Measurements from ENCODE around the gene CCR5AS.

CCR5AS gene

GRCh38 chr3:46399098-46399497, 7.8 kb downstream of the CCR5AS start:
- Histone ChIP-seq H3K27me3 (ENCODE audit: insufficient read depth, low read length) (no peaks in the 10 kb centered on the region), H3K27ac (ENCODE audit: insufficient read length, low read depth, low read length) (no peak overlapping the region), H3K4me2 (ENCODE audit: insufficient read depth, insufficient read length, low read length) (no peak overlapping the region), H2AFZ (ENCODE audit: low read length) (no peak overlapping the region), H3K79me2 (ENCODE audit: insufficient read depth, low read length) (no peaks in the 10 kb centered on the region), H3K79me1 (ENCODE audit: insufficient read depth, low read depth, low read length, poor library complexity, severe bottlenecking) (no peaks in the 10 kb centered on the region), H4K20me1 (ENCODE audit: control insufficient read depth, insufficient read depth, insufficient read length) (no peaks in the 10 kb centered on the region), H4K8ac (replicated peaks; ENCODE audit: insufficient read length, low read depth, low read length) (no peak overlapping the region), H3K23ac (ENCODE audit: insufficient read length, low read depth, low read length) (no peak overlapping the region), H4K5ac (ENCODE audit: insufficient read length, low read depth, low read length) (no peak overlapping the region), H3K23me2 (ENCODE audit: insufficient read length, low read depth, low read length, poor library complexity, severe bottlenecking) (no peaks in the 10 kb centered on the region), H3K4ac (ENCODE audit: low read depth, low read length) (no peak overlapping the region), H2BK20ac (ENCODE audit: low read depth, low read length, poor library complexity, severe bottlenecking) (no peak overlapping the region), H2BK15ac (ENCODE audit: low read depth, low read length) (no peak overlapping the region), H2AK5ac (ENCODE audit: insufficient read length, low read length) (no peak overlapping the region), H2BK5ac (ENCODE audit: insufficient read length, low read length) (no peak overlapping the region), H3K14ac (ENCODE audit: insufficient read depth, low read length) (no peak overlapping the region), H3K9me3 (ENCODE audit: control insufficient read depth, low read depth, low read length) (no peaks in the 10 kb centered on the region), H3T11ph (ENCODE audit: low read length) (no peak overlapping the region), H4K91ac (ENCODE audit: insufficient read length, low read depth, low read length) (no peak overlapping the region), H3K56ac (ENCODE audit: insufficient read length, low read depth, low read length) (no peak overlapping the region), H3K18ac (ENCODE audit: insufficient read length, low read depth, low read length) (no peak overlapping the region), H3K4me1 (ENCODE audit: insufficient read depth, low read length) (no peaks in the 10 kb centered on the region), H3K9ac (ENCODE audit: extremely low read depth, insufficient read length, low read length) (no peak overlapping the region), H2BK12ac (ENCODE audit: insufficient read length, low read depth, low read length) (no peak overlapping the region), H2BK120ac (ENCODE audit: low read depth, low read length, poor library complexity, severe bottlenecking) (no peak overlapping the region)
- WGBS (ENCODE audit: extremely low coverage, insufficient read length, low lambda C conversion rate): no CpG with 5 or more reads among the region's 2 CpGs
- Mint-ChIP-seq H3K4me3 (no peak overlapping the region), H3K4me1 (peaks cover 0 to 3% of the 10 kb centered on the region in 2 experiments; a peak in 1 of 4 replicates), H3K36me3 (ENCODE audit: insufficient read depth in 1 of 3, low read depth in 3 of 3) (no peaks in the 10 kb centered on the region), H3K27ac (no peak overlapping the region), H3K9me3 (no peaks in the 10 kb centered on the region), H3K27me3 (ENCODE audit: low read depth) (peaks cover 9% of the 10 kb centered on the region)
- TF ChIP-seq, protein P1, sequence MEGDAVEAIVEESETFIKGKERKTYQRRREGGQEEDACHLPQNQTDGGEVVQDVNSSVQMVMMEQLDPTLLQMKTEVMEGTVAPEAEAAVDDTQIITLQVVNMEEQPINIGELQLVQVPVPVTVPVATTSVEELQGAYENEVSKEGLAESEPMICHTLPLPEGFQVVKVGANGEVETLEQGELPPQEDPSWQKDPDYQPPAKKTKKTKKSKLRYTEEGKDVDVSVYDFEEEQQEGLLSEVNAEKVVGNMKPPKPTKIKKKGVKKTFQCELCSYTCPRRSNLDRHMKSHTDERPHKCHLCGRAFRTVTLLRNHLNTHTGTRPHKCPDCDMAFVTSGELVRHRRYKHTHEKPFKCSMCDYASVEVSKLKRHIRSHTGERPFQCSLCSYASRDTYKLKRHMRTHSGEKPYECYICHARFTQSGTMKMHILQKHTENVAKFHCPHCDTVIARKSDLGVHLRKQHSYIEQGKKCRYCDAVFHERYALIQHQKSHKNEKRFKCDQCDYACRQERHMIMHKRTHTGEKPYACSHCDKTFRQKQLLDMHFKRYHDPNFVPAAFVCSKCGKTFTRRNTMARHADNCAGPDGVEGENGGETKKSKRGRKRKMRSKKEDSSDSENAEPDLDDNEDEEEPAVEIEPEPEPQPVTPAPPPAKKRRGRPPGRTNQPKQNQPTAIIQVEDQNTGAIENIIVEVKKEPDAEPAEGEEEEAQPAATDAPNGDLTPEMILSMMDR (conservative IDR thresholded peaks at IDR 0.05): no peak
- no peak for DNase-seq
